Central memory CD4-positive, alpha-beta T cell (primary cell): ENCODE measurements around the gene TKFC.
A peak's percentile ranks its signal among the peaks of the same experiment; 100 is the strongest.

Experiments
- DNase-seq: peaks from one replicate; pipeline ENCODE4 v3.0.0; 2022

TKFC gene

DNA sequence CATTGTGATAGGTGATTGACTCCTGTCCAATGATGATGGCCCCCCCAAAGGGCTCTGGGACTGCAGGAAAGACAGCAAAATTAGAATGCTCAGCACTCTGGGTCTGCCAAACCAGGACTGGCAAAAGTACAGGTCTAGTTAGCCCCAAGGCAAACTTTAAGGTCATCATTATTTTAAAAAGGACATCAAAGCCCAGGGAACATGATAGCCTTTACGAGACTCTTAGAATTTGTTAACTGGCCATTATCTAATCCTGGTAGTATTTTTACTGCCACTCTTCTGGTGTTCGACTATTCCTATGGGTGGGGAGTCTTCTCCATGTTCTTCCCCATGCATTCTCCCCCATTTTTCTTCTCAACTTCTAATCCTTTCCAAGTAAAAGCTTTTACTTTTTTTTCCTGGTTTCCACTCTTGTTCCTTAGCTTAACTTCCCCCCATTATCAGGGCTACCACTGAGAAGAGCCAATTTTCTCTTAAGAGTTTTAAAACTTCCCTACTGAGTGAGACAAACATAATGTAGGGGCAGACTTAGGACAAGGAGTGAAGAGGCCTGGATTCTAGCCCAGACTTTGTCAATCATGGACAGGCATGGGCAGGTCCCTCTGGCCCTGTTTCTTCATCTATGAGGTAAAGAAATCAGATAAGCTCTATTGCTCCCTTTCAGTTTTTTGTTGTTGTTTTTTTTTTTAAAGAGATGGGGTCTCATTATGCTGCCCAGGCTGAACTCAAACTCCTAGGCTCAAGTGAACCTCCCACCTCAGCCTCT is 7.2 kb upstream of the TKFC start:
- no peak for DNase-seq

DNA sequence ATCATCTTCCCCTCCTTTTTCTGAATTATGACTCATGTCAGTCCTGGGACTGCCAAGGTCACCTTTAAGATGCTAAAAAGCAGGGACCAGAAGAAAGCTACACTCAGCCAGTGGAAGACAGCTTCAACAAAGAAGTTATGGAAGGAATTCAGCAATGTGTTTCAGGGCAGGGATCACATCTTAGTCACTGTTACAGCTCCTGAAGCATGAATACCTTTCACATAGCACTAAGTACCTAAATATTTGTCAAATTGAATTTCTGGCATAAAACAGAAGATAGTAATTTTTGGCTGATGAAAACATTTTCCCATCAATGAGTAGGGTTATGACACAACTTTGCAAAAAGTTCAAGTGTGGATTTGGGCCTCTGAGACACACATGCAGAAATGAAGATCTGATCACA is 5.4 kb upstream of the TKFC start:
- DNase-seq, result no peak

DNA sequence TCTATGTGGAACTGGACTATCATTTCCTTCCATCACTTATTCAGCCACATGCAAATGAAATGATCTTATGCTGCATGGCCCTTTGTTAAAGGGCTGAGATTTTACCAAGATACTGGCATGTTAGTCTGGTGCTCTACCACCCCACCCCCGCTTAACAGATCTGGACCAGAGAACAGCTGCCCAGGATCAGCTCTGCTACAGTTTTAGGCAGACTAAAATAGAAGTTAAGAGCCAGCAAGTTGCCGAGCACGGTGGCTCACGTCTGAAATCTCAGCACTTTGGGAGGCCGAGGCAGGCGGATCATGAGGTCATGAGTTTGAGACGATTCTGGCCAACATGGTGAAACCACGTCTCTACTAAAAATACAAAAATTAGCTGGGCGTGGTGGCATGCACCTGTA is 4.7 kb upstream of the TKFC start:
- DNase-seq, result no peak

DNA sequence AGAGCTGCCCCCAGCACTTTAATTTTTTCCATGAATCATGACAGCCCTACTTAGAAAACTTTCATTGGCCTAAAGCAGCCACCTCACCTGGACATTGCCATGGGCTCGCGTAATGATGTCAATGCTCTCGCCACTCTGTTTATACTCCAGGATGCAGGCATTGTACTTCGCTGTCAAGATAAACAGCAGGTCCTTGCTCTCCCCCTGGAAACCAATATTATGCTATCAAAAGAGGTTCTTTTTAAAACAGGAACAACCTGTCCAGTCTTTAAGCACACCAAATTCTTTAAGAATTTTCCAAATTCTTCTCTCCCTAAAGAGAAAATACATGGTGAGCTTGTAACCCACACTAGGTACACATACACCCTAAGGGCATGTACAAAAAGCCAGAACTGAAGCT is 3.2 kb upstream of the TKFC start:
- DNase-seq, result no peak

DNA sequence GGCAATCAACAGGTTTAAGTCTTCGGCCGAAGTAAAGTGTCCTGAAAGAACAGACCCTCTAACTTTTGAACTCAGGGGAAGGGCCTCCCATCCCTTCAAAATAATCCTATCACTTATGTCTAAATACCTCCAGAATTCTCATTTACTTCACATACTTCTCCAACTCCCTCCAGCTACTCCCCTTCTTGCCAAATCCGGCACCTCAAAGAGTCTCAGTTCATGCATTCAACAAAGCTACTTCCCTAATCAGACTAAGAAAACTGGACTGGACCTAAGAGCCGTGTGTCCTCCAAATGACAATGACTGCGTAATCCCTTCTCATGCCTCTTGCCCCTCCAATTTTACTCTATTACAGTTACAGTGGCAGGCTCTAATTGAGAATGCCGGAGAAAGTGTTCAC is 1.4 kb upstream of the TKFC start:
- DNase-seq, result no peak

DNA sequence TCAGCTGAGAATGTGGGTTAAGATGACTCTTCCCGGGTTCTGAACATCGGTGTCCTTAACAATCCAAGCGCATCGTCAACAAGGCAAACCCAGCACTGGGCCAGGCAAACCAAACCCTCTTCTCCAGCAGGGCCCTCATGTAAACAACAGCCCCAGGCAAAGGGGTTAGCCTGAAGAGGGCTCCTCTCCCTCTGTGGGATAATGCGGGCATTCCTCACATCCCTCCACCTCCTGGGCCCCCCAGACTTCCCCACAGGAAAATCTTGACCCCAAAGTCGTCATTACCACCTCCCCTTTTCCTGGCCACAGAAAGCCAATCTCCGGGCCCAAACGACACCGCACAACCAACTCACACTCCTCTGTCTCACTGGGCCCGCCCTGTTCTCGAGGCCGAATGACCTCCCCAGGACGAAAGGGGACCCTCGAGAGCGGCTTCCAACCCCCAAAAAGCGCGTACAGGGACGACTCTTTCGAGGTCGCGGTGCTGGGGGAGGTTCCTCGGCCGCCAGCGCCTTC is 689 bp upstream of the TKFC start:
- DNase-seq, result no peak

DNA sequence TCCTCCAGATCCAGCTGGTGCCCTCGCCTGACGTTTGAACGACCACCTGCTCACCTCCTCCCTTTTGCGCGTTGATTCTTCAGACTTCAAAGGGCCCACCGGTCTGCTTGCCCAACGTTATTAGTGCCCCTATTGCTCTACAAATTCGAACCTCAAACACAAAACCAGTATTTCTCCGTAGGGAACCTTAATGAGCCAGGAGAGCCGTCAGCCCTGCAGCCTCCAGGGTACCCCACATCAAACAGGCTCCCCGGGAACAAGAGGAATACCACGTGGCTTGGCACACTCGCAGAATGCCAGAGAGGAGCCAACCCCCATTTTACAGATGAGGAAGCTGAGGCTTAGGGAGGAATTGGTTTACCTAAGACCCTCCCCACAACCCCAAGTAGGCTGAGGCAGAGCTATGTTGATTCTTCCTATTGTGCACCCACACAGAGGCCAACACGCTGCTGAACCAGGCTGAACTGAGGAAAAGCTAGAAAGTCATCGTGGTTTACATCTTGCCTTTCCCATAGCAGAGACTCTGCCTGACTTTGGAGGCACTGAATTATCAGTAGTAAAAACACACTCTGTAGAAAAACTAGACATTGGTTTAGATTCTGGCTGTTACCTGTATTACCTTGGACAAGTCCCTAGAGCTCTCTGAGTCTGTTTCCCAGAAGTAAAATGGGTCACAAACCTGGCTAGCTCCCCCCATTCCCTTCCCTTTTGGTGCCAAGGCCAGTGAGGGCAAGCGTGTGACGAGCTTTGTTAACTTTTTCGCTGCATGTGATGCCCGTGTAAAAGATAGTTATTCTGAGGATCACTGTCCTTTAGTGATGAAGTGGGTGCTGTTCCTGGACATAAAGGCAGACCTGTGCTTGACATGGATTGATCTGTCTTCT is 764 bp downstream of the TKFC start:
- DNase-seq, result no peak

DNA sequence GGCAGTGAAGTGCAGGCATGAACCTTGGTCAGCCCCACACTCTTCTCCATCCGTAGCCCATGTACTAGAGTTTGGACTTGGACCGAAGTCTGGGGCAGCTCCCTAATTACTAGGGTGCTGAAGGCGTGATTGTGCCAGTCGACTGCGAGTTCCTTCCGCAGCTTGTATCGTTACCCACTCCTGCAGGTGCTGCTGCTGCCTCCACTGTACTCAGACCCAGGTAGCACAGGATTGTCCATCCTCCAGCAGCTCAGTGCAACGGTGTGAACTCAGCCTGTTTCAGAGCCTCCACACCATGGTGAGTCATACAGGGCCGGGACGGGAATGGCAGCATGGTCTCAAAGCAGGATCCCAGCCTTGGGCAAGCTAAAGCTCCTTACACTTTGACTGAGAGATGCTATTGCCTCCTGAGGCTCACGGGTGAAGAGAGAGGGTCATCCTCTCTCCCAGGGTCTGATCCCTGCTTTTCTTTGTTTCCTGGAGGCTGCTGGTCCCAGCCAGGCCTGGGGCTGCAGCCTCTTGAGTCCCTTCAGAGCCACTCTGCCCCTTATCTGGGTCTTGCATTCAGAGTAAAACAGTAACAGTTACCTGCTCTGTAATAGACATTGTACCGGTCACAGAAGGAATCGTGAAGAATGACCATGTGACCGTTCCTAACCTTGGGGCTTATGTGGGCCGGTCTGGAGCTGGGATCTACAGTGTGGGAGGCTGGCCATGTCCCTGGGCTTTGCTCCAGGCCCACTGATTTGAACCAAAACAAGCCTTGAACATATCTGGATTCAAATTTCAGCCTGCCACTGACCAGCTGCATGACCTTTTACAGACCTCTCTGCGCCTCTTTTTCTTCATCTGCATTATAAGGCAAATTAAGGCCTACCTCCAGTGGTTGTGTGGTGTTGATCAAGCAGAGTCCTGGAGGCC is 1.7 kb downstream of the TKFC start:
- DNase-seq, result no peak

DNA sequence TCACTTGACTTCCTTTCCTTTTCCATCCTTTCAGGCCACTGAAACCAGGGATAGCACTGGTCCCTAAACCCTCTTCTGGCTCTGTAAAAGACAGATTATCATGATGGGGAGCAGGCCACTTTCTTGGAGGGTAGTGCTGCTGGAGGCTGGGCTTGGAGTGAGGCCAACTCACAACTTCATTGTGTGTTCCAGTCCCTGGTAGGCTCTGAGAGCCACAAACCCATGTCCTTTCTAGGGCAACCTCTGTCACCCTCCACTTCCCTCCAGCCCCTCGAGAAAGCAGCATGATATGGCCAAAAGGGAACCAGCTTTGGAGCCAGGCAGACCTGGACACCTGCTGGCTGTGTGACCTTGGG is 2.3 kb downstream of the TKFC start:
- DNase-seq, result no peak

DNA sequence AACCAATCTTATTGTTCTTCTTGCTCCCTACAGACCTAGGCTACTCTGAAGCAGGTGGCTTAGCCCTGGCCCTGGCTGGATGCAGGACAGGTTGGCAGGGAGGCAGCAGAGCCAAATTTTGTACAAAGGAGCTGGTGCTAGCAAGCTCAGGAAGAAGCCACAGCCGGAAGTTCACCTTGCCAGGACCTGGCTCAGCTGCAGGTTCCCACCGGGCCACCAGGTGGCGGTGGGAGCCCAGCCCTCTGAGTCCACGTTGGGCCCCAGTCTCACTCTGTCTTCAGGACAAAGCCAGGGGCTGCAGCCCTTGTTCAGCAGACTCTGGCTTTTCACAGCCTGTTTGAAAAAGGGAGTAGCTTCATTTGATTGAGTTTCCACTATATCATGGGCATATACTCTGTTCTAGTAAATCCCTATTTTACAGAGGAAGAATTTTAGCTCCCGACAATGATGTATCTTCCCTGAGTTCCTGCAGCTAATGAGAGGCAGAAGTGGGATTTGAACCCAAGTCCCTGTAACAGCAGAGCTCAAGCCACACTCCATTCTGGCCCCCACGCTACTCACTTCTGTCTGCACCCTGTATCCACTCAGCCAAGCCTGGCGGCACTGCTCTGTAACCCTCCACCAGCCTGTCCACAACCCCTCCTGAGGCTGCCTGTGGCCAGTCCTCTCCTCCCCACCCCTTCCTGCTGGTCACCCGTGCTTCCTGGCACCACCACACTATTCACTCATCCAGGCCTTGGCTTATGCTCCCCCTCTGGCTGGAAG is 3.3 kb downstream of the TKFC start:
- DNase-seq, result peak; percentile 79

DNA sequence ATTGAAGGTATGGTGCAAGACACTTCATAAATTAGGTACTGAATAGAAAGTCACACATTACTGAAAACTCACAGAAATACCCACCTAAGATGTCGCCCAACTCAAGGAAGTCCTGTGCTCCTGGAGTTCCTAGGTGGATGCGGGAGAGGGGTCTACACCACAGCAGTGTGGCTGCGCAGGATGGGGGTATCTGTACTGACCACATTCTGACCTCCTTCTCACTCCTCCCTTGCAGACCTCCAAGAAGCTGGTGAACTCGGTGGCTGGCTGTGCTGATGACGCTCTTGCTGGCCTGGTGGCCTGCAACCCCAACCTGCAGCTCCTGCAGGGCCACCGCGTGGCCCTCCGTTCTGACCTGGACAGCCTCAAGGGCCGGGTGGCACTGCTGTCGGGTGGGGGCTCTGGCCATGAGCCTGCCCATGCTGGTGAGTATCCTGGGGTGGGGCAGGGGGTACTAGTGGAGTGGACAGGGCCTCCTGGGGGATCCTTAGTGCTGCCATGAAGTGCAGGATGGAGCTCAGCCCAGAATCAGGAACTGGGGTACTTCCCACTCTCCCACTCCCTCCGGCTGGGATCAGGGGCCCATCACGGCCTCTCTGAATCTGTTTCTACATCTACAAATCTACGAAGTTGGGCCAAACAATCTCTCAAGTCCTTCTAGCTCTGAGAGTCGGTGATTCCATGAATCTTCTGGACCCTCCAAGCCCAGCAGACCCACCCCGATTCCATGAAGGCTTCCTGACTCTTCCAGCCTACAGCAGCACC is 4.9 kb downstream of the TKFC start:
- no peak for DNase-seq

DNA sequence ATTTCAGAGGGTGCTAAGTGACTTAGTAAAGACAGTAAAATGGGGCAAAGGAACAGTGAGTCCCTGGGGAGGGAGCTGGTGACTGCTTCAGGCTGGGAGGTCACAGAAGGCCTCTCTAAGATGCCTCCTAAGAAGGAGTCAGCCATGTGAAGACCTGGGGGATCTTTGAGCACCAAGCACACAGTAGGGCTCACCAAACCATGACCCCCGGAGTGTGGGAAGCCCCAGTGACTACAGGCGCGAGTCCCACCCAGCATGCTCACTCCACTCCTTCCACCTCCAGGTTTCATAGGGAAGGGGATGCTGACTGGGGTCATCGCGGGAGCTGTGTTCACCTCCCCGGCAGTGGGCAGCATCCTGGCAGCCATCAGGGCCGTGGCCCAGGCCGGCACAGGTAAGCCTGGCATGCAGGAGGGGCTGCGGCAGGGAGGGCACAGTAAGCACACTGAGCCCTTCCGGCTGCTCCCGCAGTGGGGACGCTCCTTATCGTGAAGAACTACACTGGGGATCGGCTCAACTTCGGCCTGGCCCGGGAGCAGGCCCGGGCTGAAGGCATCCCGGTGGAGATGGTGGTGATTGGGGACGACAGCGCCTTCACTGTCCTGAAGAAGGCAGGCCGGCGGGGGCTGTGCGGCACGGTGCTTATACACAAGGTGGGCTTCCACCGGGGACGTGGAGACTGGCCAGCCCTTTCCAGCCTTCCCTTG is 5.9 kb downstream of the TKFC start:
- DNase-seq, result no peak

DNA sequence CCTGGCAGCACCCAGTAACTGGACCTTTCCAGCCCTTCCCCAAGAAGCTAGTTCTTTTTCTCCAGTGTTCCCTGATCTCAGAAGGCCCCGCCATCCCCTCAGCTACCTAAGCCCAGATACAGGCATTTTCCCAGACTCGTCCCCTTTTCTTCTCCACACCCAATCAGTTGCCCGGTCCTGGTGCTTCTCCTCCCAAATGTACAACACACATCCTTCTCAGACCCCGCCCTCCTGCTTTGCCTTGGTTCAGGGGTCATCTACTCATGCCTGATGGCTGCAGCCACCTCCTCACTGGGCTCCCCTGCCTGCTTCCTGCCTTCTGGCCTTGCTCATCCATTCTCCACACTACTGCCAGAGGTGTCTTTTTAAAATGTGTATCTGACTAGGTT is 6.5 kb downstream of the TKFC start:
- DNase-seq, result no peak

DNA sequence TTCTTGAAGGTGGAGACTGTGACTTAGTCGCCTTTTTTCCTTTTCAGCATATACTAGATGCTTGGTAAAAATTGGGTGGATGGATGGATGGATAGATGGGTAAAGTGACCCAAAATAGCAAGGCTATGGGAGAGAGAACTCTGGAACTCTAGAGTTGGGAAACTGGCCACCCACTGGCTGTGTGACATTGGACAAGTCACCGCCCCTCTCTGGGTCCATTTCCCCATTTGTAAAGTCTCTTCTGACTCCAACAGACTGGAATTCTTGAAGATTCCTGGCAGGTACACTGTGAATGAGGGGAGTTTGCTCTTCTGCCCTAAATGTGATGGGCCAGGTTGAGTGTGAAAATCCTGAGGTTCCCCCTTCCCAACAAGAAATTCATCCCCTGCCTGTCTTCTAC is 8.0 kb downstream of the TKFC start:
- DNase-seq, result no peak

DNA sequence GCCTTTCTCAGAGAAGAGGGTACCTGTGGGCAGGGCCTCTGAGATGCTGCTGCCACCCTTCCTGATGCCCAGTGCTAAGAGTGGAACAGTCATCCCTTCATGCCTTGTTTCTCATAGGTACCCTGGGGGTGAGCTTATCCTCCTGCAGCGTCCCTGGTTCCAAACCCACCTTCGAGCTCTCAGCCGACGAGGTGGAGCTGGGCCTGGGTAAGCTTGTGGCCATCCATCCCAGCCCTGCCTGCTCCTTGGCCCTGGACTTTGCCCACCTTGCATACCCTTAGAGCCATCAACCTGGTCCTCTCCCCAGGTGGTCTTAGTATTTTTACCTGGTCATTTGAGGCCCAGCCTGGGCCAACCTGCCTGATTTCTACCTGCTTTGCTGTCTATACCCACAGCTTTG is 8.7 kb downstream of the TKFC start:
- no peak for DNase-seq

DNA sequence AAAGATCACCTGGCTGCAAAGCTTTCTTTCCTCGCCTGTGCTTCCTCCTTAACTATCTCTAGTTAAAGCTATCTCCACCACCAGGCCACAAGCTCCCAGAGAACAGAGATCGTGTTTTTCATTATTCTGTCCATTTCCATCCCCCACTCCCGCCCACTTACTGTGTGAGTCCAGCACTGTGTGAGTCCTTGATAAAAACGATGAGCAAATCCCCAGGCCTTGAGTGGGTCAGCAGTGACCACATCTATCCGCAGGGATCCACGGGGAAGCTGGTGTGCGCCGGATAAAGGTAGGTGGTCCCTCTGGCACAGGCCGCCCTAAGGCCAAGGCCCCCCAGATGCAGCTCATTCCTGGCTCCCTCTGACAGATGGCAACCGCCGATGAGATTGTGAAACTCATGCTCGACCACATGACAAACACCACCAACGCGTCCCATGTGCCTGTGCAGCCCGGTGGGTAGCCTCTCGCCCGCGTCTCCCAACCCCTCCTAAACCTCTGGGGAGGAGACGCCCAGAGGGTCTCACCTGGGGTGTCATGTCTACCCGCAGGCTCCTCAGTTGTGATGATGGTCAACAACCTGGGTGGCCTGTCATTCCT is 9.3 kb downstream of the TKFC start:
- no peak for DNase-seq

DNA sequence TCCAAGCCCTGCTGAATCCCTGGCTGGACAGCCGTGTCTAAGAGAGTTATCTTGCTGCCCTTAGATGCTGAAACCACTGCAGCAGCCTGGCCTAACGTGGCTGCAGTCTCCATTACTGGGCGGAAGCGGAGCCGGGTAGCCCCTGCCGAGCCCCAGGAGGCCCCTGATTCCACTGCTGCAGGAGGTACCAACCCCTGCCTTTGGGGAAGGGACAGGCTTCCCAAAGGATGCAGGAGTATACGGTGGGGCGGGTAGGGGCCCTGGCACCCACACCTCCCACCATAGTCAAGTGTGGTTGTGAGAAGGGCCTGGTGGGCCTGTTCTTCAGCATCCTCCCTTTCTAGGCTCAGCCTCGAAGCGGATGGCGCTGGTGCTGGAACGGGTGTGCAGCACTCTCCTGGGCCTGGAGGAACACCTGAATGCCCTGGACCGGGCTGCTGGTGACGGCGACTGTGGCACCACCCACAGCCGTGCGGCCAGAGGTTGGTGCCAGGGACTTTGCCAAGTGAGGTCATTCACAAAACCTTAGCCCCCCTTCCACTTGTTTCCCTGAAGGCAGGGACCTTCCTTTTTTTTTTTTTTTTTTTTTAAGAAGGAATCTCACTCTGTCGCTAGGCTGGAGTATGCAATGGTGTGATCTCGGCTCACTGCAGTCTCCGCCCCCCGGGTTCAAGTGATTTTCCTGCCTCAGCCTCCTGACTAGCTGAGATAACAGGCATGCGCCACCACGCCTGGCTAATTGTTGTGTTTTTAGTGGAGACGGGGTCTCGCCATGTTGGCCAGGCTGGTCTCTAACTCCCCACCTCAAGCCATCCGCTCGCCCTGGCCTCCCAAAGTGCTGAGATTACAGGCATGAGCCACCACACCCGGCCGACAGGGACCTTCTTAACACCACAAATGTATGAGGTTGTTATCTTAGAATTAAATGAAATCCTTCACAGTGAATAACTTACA is 11.0 kb downstream of the TKFC start:
- no peak for DNase-seq

DNA sequence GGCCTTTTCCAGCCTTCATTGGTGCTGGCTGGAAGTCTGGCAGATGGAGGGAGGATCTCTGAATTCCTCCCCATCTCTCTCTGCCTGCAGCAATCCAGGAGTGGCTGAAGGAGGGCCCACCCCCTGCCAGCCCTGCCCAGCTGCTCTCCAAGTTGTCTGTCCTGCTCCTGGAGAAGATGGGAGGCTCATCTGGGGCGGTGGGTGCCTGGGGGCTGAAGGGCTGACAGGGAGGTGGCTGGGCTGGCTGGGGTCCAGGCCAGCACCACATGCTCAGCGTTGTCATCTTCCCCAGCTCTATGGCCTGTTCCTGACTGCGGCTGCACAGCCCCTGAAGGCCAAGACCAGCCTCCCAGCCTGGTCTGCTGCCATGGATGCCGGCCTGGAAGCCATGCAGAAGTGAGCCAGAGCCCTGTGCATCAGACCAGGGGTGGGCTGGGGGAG is 12.2 kb downstream of the TKFC start:
- no peak for DNase-seq
